Ishikawa (cell line): ENCODE results near the gene MTPN.

Experiments used
- CEBPB ChIP-seq: IDR thresholded peaks from 2 replicates; pipeline ENCODE4 v1.6.1; 2012
- CREB1 ChIP-seq: IDR thresholded peaks from 2 replicates; pipeline ENCODE4 v1.6.1; 2012; ENCODE audit warnings: low read depth
- EGR1 ChIP-seq: IDR thresholded peaks from 2 replicates; pipeline ENCODE4 v1.6.1; 2012
- EP300 ChIP-seq: IDR thresholded peaks from 2 replicates; pipeline ENCODE4 v1.6.1; 2012; ENCODE audit warnings: borderline replicate concordance
- FOXM1 ChIP-seq: IDR thresholded peaks from 2 replicates; pipeline ENCODE4 v1.6.1; 2012; ENCODE audit warnings: low read depth, borderline replicate concordance
- NFIC ChIP-seq: IDR thresholded peaks from 2 replicates; pipeline ENCODE4 v1.6.1; 2012
- RAD21 ChIP-seq: IDR thresholded peaks from 2 replicates; pipeline ENCODE4 v1.6.1; 2012; ENCODE audit warnings: low read depth
- TAF1 ChIP-seq: IDR thresholded peaks from 2 replicates; pipeline ENCODE4 v1.6.1; 2012; ENCODE audit warnings: low read depth, mild to moderate bottlenecking
- TCF12 ChIP-seq: IDR thresholded peaks from 2 replicates; pipeline ENCODE4 v1.6.1; 2012; ENCODE audit warnings: low read depth
- TEAD4 ChIP-seq: IDR thresholded peaks from 2 replicates; pipeline ENCODE4 v1.6.1; 2012
- YY1 ChIP-seq: IDR thresholded peaks from 2 replicates; pipeline ENCODE4 v1.6.1; 2012; ENCODE audit warnings: low read depth
- ZBTB7A ChIP-seq: IDR thresholded peaks from 2 replicates; pipeline ENCODE4 v1.6.1; 2012; ENCODE audit warnings: low read depth
- TF ChIP-seq, protein P1 (sequence below): IDR thresholded peaks from 2 replicates; pipeline ENCODE4 v1.6.1; 2012
- TF ChIP-seq, protein P2 (sequence below): IDR thresholded peaks from 2 replicates; pipeline ENCODE4 v1.6.1; 2012; ENCODE audit warnings: low read depth, mild to moderate bottlenecking
- TF ChIP-seq, protein P3 (sequence below): IDR thresholded peaks from 2 replicates; pipeline ENCODE4 v1.6.1; 2012

MTPN gene

GRCh38 chr7:135917721-135918120, 59.4 kb downstream of the MTPN start:
- no peak for TF ChIP-seq RAD21
- TF ChIP-seq YY1 = no peak
- TF ChIP-seq, protein P1, sequence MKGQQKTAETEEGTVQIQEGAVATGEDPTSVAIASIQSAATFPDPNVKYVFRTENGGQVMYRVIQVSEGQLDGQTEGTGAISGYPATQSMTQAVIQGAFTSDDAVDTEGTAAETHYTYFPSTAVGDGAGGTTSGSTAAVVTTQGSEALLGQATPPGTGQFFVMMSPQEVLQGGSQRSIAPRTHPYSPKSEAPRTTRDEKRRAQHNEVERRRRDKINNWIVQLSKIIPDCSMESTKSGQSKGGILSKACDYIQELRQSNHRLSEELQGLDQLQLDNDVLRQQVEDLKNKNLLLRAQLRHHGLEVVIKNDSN = no peak
- no peak for TF ChIP-seq CREB1
- TF ChIP-seq, protein P2, sequence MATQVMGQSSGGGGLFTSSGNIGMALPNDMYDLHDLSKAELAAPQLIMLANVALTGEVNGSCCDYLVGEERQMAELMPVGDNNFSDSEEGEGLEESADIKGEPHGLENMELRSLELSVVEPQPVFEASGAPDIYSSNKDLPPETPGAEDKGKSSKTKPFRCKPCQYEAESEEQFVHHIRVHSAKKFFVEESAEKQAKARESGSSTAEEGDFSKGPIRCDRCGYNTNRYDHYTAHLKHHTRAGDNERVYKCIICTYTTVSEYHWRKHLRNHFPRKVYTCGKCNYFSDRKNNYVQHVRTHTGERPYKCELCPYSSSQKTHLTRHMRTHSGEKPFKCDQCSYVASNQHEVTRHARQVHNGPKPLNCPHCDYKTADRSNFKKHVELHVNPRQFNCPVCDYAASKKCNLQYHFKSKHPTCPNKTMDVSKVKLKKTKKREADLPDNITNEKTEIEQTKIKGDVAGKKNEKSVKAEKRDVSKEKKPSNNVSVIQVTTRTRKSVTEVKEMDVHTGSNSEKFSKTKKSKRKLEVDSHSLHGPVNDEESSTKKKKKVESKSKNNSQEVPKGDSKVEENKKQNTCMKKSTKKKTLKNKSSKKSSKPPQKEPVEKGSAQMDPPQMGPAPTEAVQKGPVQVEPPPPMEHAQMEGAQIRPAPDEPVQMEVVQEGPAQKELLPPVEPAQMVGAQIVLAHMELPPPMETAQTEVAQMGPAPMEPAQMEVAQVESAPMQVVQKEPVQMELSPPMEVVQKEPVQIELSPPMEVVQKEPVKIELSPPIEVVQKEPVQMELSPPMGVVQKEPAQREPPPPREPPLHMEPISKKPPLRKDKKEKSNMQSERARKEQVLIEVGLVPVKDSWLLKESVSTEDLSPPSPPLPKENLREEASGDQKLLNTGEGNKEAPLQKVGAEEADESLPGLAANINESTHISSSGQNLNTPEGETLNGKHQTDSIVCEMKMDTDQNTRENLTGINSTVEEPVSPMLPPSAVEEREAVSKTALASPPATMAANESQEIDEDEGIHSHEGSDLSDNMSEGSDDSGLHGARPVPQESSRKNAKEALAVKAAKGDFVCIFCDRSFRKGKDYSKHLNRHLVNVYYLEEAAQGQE = no peak

- TF ChIP-seq YY1 (no peak), CEBPB (no peak), FOXM1 (no peak), TAF1 (no peak), EGR1 (no peak), EP300 (no peak), ZBTB7A (no peak), RAD21 (no peak), TCF12 (no peak), CREB1 (no peak), NFIC (no peak)
- TF ChIP-seq, protein P1 = no peak
- TF ChIP-seq, protein P3, sequence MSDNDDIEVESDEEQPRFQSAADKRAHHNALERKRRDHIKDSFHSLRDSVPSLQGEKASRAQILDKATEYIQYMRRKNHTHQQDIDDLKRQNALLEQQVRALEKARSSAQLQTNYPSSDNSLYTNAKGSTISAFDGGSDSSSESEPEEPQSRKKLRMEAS = no peak
Measured at GRCh38 chr7:135914346-135914745, 62.8 kb downstream of the MTPN start.

- TF ChIP-seq TCF12 = no peak
- TF ChIP-seq ZBTB7A = no peak
- no peak for TF ChIP-seq EGR1
- TF ChIP-seq, protein P3 = no peak
- TF ChIP-seq FOXM1 = no peak
- TF ChIP-seq, protein P1 = no peak
- no peak for TF ChIP-seq TEAD4
Measured at GRCh38 chr7:135913404-135913803, 63.8 kb downstream of the MTPN start.

DNA sequence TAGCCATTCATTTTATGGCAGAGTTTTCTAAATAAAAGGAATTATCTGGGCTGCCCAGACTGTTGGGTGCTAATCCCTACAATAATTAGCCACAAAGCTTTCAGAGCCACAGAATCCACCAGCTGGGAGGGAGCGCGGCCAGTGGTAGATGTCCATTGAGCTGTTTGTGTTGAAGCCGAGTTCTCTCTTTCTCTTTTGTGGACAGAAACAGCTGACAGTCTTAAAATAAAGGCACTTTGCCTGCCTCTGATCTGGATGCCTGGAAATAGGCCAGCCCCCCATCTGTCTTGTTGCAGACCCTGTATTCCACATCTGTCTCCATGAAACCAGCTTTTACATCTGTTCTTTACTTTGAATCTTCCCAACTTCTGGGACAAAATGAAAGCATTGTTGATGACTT, 66.1 kb downstream of the MTPN start:
- TF ChIP-seq EGR1 (no peak), CREB1 (no peak), FOXM1 (no peak), ZBTB7A (no peak), TEAD4 (no peak), NFIC (no peak), TAF1 (no peak)
- TF ChIP-seq, protein P3 = no peak
- TF ChIP-seq, protein P2 = no peak

GRCh38 chr7:135910393-135911036, 66.6 kb downstream of the MTPN start:
- TF ChIP-seq YY1 = no peak
- no peak for TF ChIP-seq CREB1
- no peak for TF ChIP-seq TEAD4
- no peak for TF ChIP-seq TAF1
- no peak for TF ChIP-seq RAD21
- TF ChIP-seq, protein P2 = no peak
- TF ChIP-seq, protein P1 = no peak
- TF ChIP-seq CEBPB = no peak
- TF ChIP-seq EP300 = no peak
- TF ChIP-seq EGR1 = no peak
- no peak for TF ChIP-seq ZBTB7A
- no peak for TF ChIP-seq TCF12
- TF ChIP-seq, protein P3 = no peak
- no peak for TF ChIP-seq FOXM1
- no peak for TF ChIP-seq NFIC
